UCSD-AML1 (cell line): Measurements from ENCODE around the gene STXBP6.
"Not testable (repeated sequence)": the region's sequence is repeated elsewhere in the genome, so short reads cannot be mapped to it uniquely, and the experiment has no call there.

Source experiments
- DNase-seq: peaks from one replicate; lab custom pipeline; 2025; ENCODE audit not compliant: unreplicated experiment; lab: John Stamatoyannopoulos, UW

Gene STXBP6

GRCh38 chr14:24839617-24840203 lies 210.2 kb downstream of the STXBP6 start:
- DNase-seq = no peak

GRCh38 chr14:24838945-24839616 lies 210.9 kb downstream of the STXBP6 start:
- no peak for DNase-seq

GRCh38 chr14:24837280-24838046 lies 212.5 kb downstream of the STXBP6 start:
- no peak for DNase-seq

- not testable (repeated sequence) for DNase-seq
These were observed 213.6 kb downstream of the STXBP6 start for GRCh38 chr14:24836324-24836723.

GRCh38 chr14:24834956-24835355 lies 215.0 kb downstream of the STXBP6 start:
- no peak for DNase-seq

GRCh38 chr14:24833385-24833784 lies 216.6 kb downstream of the STXBP6 start:
- no peak for DNase-seq

GRCh38 chr14:24831677-24832076 lies 218.3 kb downstream of the STXBP6 start:
- no peak for DNase-seq

- DNase-seq = no peak
These were observed 220.1 kb downstream of the STXBP6 start for GRCh38 chr14:24829862-24830261.

GRCh38 chr14:24828486-24828885 lies 221.5 kb downstream of the STXBP6 start:
- DNase-seq = no peak

GRCh38 chr14:24826390-24826789 lies 223.6 kb downstream of the STXBP6 start:
- DNase-seq = no peak

GRCh38 chr14:24820616-24821015 lies 229.3 kb downstream of the STXBP6 start:
- no peak for DNase-seq

- DNase-seq = no peak
These were observed 231.1 kb downstream of the STXBP6 start for GRCh38 chr14:24818823-24819341.

- no peak for DNase-seq
These were observed 231.7 kb downstream of the STXBP6 start for GRCh38 chr14:24818058-24818822.

- peak; percentile 53 for DNase-seq
These were observed 232.5 kb downstream of the STXBP6 start for GRCh38 chr14:24817212-24818057.

- no peak for DNase-seq
These were observed 233.1 kb downstream of the STXBP6 start for GRCh38 chr14:24816929-24817211.

- DNase-seq = no peak
These were observed 233.7 kb downstream of the STXBP6 start for GRCh38 chr14:24816011-24816928.

GRCh38 chr14:24815543-24815942 lies 234.4 kb downstream of the STXBP6 start:
- DNase-seq = no peak

GRCh38 chr14:24814944-24815343 lies 235.0 kb downstream of the STXBP6 start:
- DNase-seq = no peak

- no peak for DNase-seq
These were observed 235.6 kb downstream of the STXBP6 start for GRCh38 chr14:24814346-24814745.
